Heart left ventricle (tissue), 16 donors: Measurements from ENCODE around the gene TBC1D5. TPM values are rescaled to one million over a fixed set of nuclear protein-coding genes. Genes with fewer than 3 reads are reported as not detected.
A peak's percentile ranks its signal among the peaks of the same experiment; 100 is the strongest.

Source experiments
- ATAC-seq, 4 donors: fragments of 200-7000 bp; cut with Tn5 transposase; one replicate each; pipeline ENCODE4 v1.9.1; 2020 to 2022; ENCODE audit warnings: moderate library complexity in 4 of 4, mild to moderate bottlenecking in 3 of 4, moderate number of reproducible peaks in 1 of 4
- DNase-seq, 5 donors: peaks; one replicate each; pipeline ENCODE4 v3.0.0-alpha.2; 2020
- H3K27ac ChIP-seq, 12 donors: fragments of 200-600 bp; sonication (generic) in 4 of 12; one replicate each; pipeline versions ENCODE4 v1.5.0 to v1.8.0; 2016 to 2022; ENCODE audit warnings: mild to moderate bottlenecking in 2 of 12
- H3K27me3 ChIP-seq, 9 donors: fragments of 200-600 bp; sonication (generic) in 2 of 9; one replicate each; pipeline versions ENCODE4 v1.5.1 to v1.8.0; 2016 to 2022; ENCODE audit warnings: mild to moderate bottlenecking in 3 of 9
- H3K36me3 ChIP-seq, 9 donors: fragments of 200-600 bp; sonication (generic) in 2 of 9; one replicate each; pipeline versions ENCODE4 v1.5.0 to v1.8.0; 2018 to 2022; ENCODE audit warnings: mild to moderate bottlenecking in 2 of 9
- H3K4me1 ChIP-seq, 12 donors: fragments of 200-600 bp; sonication (generic) in 4 of 12; one replicate each; pipeline versions ENCODE4 v1.5.0 to v1.8.0; 2016 to 2022; ENCODE audit warnings: mild to moderate bottlenecking in 3 of 12
- H3K4me3 ChIP-seq, 12 donors: fragments of 200-600 bp; sonication (generic) in 4 of 12; one replicate each; pipeline versions ENCODE4 v1.5.0 to v1.8.0; 2017 to 2022; ENCODE audit warnings: mild to moderate bottlenecking in 9 of 12, moderate library complexity in 4 of 12
- H3K9me3 ChIP-seq, 12 donors: fragments of 200-600 bp; sonication (generic) in 4 of 12; one replicate each; pipeline versions ENCODE4 v1.5.0 to v1.8.0; 2016 to 2022; ENCODE audit warnings: mild to moderate bottlenecking in 1 of 12
- CTCF ChIP-seq, 12 donors: fragments of 200-600 bp; sonication (generic) in 4 of 12; IDR thresholded peaks; one replicate each; pipeline versions ENCODE4 v1.5.0 to v1.8.0; 2018 to 2022; ENCODE audit warnings: antibody characterized with exemption in 12 of 12, mild to moderate bottlenecking in 5 of 12
- POLR2A ChIP-seq, 2 donors: fragments of 450-650 bp; IDR thresholded peaks; one replicate each; pipeline ENCODE4 v1.6.1; 2017; ENCODE audit warnings: antibody characterized with exemption in 2 of 2, mild to moderate bottlenecking in 2 of 2, moderate library complexity in 2 of 2
- WGBS, 4 donors: extraction: QIAGEN DNeasy Blood & Tissue Kit in 2 of 4; methylation state at CpG; one replicate each; pipeline versions ENCODE4 v1.1.5 to v1.1.7; 2013 to 2018; 5-methylcytosine and 5-hydroxymethylcytosine counted together
- intact Hi-C, 10 donors: fragments of 100-400 bp; cut with DNase I; formaldehyde crosslinking; loops; one replicate each; pipeline versions ENCODE4 v1.11.1 to v1.14.2; 2022
- polyA plus RNA-seq, 2 donors: library from polyadenylated mRNA; stranded (reverse); fragments of 200-250 nt; gene quantifications; one replicate each; pipeline ENCODE4 v1.2.3, GENCODE V29; 2013
- total RNA-seq, 9 donors: library from RNA; depleted of rRNA in 2 of 9; stranded (reverse); fragments of >200 nt in 2 of 9; fragmentation: NEBNext Ultra II Directional in 3 of 9; extraction: Animal tissue kit (Norgen Biotek cat#: 25700) in 3 of 9; gene quantifications; one replicate each; pipeline versions ENCODE4 v1.1.0 to v1.2.4, GENCODE V29; 2016 to 2023
- donor health status: ischemic (EF 13 %, LVEDD 7.1; RV severe dilation, severe dysfunction).
- donor health status: healthy with polysubstance abuse.
- donor health status: DM: no; HTN: yes; CAD: no.
- donor health status: DM: no; HTN: no; CAD: no.
- donor health status: ischemic (EF 25% LVEDD 6.9; RV normal size, moderate dysfunction).
- donor health status: ischemic (EF 25% LVEDD 5.7; RV mildly dilated, moderate dysfunction).
- donor health status: healthy.
- donor health status: DM: yes; HTN: yes; CAD: no.
- donor health status: ischemic (EF 35%, LVEDD 5.7; RV mildly dilated, moderate dysfunction).
- donor health status: nonischemic (EF 11% LVEDD 7.7; RV severe dilation, severe dysfunction).
- donor health status: DM: yes; HTN: yes; CAD: no.
- donor health status: PGD.
- donor health status: ischemic (EF 29% LVEDD 5.4; RV normal size, mild dysfunction).
- donor health status: nonischemic (EF 23%, LVEDD 6.1; RV moderate dilation, normal function).

TBC1D5 gene
- total and polyA plus RNA-seq, 11 donors: 5.8 to 48.3 (median 31.1) TPM

DNA sequence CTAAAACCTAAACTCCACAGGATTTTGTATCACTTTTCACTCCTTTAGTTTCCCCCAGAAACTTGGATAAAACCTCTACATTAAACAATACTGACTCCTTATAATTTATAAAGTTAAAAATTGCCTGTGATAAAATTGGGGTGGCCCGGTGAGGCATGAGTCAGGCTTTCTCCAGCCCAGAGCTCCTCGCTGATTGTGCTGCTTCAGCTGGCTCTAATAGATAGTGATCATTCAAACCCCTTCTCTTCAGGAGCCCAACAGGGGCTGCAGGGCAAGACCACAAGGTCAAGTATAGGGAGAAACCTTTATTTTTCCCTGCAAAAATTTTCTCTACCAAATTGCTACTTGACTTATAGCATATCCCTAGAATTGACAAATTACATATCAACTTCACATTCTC is 549.4 kb downstream of the TBC1D5 start:
- no peaks in the 10 kb centered on the region for H3K36me3 ChIP-seq
- H3K27ac ChIP-seq: no peak overlapping the region
- no peak overlapping the region for H3K4me3 ChIP-seq
- 86 to 90% (median 88%) methylated on average over 2 of the region's 2 CpGs for WGBS, 4 donors
- intact Hi-C loops: no loop called here
- ATAC-seq: no peak
- H3K4me1 ChIP-seq: peaks cover 0 to 44% (median 32%) of the 10 kb centered on the region in 12 donors
- no peaks in the 10 kb centered on the region for H3K27me3 ChIP-seq
- no peak for DNase-seq
- TF ChIP-seq POLR2A (IDR thresholded peaks at IDR 0.05): no peak
- TF ChIP-seq CTCF (IDR thresholded peaks at IDR 0.05): no peak
- no peaks in the 10 kb centered on the region for H3K9me3 ChIP-seq

- Histone ChIP-seq H3K36me3 (no peaks in the 10 kb centered on the region), H3K9me3 (no peaks in the 10 kb centered on the region), H3K27me3 (no peaks in the 10 kb centered on the region), H3K4me1 (peaks cover 0 to 43% (median 25%) of the 10 kb centered on the region in 12 donors), H3K27ac (peak overlapping the region in 6 of 12 donors; percentile 20 to 43 (median 27)), H3K4me3 (no peak overlapping the region)
- DNase-seq: no peak
- no peak for TF ChIP-seq POLR2A (IDR thresholded peaks at IDR 0.05)
- TF ChIP-seq CTCF (IDR thresholded peaks at IDR 0.05): no peak
- ATAC-seq: peak; percentile 61 to 83 (median 69)
- intact Hi-C loops: no loop called here
- 52 to 57% (median 53%) methylated on average over 7 of the region's 7 CpGs for WGBS, 4 donors
Measured at GRCh38 chr3:17190353-17191078, 551.9 kb downstream of the TBC1D5 start.

DNA sequence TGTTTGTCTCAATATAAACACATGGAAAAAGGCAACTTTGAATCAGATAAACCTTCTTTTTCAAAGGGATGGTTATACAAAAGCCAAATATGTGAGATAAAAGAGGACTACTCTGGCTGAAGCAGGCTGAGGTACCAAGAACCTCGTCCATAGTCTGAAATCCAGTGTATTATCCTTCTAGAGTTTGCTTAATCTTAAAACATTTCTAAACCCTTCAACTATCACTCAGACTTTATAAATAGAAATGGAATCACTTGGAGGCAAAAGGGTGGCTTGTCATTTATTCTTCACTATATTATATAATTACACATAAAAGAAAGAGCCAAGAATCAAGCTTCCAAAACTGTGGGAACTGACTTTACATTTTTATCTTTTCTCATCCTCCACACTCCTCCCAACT is 554.1 kb downstream of the TBC1D5 start:
- peak overlapping the region in 7 of 12 donors; percentile 11 to 55 (median 25) for H3K27ac ChIP-seq
- no peaks in the 10 kb centered on the region for H3K27me3 ChIP-seq
- H3K4me1 ChIP-seq: peaks cover 0 to 41% (median 19%) of the 10 kb centered on the region in 12 donors
- no peaks in the 10 kb centered on the region for H3K9me3 ChIP-seq
- intact Hi-C loops: loop anchor here in 1 of 10 donors (5.0 kb wide), 1 partner anchor 44 kb away; no protein-coding TSS in a partner anchor
- TF ChIP-seq POLR2A (IDR thresholded peaks at IDR 0.05) (no peak), CTCF (IDR thresholded peaks at IDR 0.05) (no peak)
- 51 to 64% (median 58%) methylated on average over 1 of the region's 1 CpG for WGBS, 4 donors
- peaks cover 0 to 18% (median 14%) of the 10 kb centered on the region in 9 donors for H3K36me3 ChIP-seq
- H3K4me3 ChIP-seq: no peak overlapping the region
- ATAC-seq (peak in 2 of 4 donors; percentile 19 to 42), DNase-seq (no peak)

- Histone ChIP-seq H3K4me1 (peaks cover 0 to 40% (median 18%) of the 10 kb centered on the region in 12 donors), H3K27me3 (no peaks in the 10 kb centered on the region), H3K4me3 (no peak overlapping the region), H3K9me3 (no peaks in the 10 kb centered on the region), H3K36me3 (peaks cover 0 to 24% (median 18%) of the 10 kb centered on the region in 9 donors), H3K27ac (peak overlapping the region in 7 of 12 donors; percentile 11 to 55 (median 13))
- DNase-seq (no peak), ATAC-seq (peak in 3 of 4 donors; percentile 15 to 26 (median 26))
- intact Hi-C loops: loop anchor here in 1 of 10 donors (5.0 kb wide), 1 partner anchor 45 kb away; no protein-coding TSS in a partner anchor
- no peak for TF ChIP-seq CTCF (IDR thresholded peaks at IDR 0.05)
- TF ChIP-seq POLR2A (IDR thresholded peaks at IDR 0.05): no peak
- WGBS, 4 donors: 66 to 74% (median 69%) methylated on average over 6 of the region's 6 CpGs
Measured at GRCh38 chr3:17187589-17188184, 554.7 kb downstream of the TBC1D5 start.
